K562 (cell line): ENCODE results near the gene UBL7. TPM values are rescaled to one million over a fixed set of nuclear protein-coding genes. Genes with fewer than 3 reads are reported as not detected.

Source experiments
- CBX1 ChIP-seq: sonication (generic); IDR thresholded peaks from 2 replicates; pipeline ENCODE4 v1.6.1; 2016; ENCODE audit warnings: antibody characterized with exemption, low read depth, mild to moderate bottlenecking
- CCNT2 ChIP-seq: IDR thresholded peaks from 2 replicates; pipeline ENCODE4 v1.6.1; 2011; ENCODE audit warnings: borderline replicate concordance, low read depth, mild to moderate bottlenecking, moderate library complexity, mixed read lengths, low read length; ENCODE audit not compliant: insufficient read length; ENCODE audit errors: extremely low read depth
- HINFP ChIP-seq: fragments of 450-650 bp; conservative IDR thresholded peaks from 2 replicates; pipeline ENCODE4 v1.6.1; 2016; ENCODE audit warnings: missing genetic modification characterization, low read depth, mild to moderate bottlenecking, control low read depth, missing compliant biosample characterization
- HIVEP1 ChIP-seq: fragments of 250-450 bp; sonication (Bioruptor Pico); IDR thresholded peaks from 2 replicates; pipeline ENCODE4 v1.4.0; 2020; ENCODE audit warnings: mild to moderate bottlenecking
- HMGN3 ChIP-seq: IDR thresholded peaks from 2 replicates; pipeline ENCODE4 v1.6.1; 2011; ENCODE audit warnings: borderline replicate concordance, low read depth, mild to moderate bottlenecking, mixed read lengths, low read length; ENCODE audit not compliant: insufficient read length; ENCODE audit errors: extremely low read depth
- LEF1 ChIP-seq: fragments of 450-650 bp; IDR thresholded peaks from 2 replicates; pipeline ENCODE4 v1.6.1; 2016; ENCODE audit warnings: mild to moderate bottlenecking
- MBD2 ChIP-seq: sonication (generic); IDR thresholded peaks from 2 replicates; pipeline ENCODE4 v1.6.1; 2016; ENCODE audit warnings: low read depth, borderline replicate concordance
- MCM7 ChIP-seq, 2 experiments: fragments of 450-650 bp; IDR thresholded peaks; 2 replicates each; pipeline ENCODE4 v1.6.1; 2016 to 2018
- NFE2L1 ChIP-seq: fragments of 450-650 bp; IDR thresholded peaks from 2 replicates; pipeline ENCODE4 v1.6.1; 2016; ENCODE audit warnings: missing genetic modification characterization, low read depth, mild to moderate bottlenecking, missing compliant biosample characterization, moderate library complexity, borderline replicate concordance
- PHF20 ChIP-seq: fragments of 450-650 bp; IDR thresholded peaks from 2 replicates; pipeline ENCODE4 v1.6.1; 2018; ENCODE audit not compliant: partially characterized antibody
- SMARCA5 ChIP-seq: fragments of 450-650 bp; IDR thresholded peaks from 2 replicates; pipeline ENCODE4 v1.6.1; 2016
- SP2 ChIP-seq: IDR thresholded peaks from 2 replicates; pipeline ENCODE4 v1.6.1; 2011; ENCODE audit warnings: mild to moderate bottlenecking, low read depth, low read length, moderate library complexity; ENCODE audit not compliant: poor library complexity, severe bottlenecking; ENCODE audit errors: extremely low read depth
- STAT5B ChIP-seq: fragments of 250-450 bp; sonication (Bioruptor Pico); IDR thresholded peaks from 2 replicates; pipeline ENCODE4 v1.8.0; 2021; ENCODE audit warnings: mild to moderate bottlenecking, inconsistent platforms
- SUPT5H ChIP-seq: fragments of 450-650 bp; IDR thresholded peaks from 2 replicates; pipeline ENCODE4 v1.6.1; 2016
- TARDBP ChIP-seq: fragments of 450-650 bp; IDR thresholded peaks from 2 replicates; pipeline ENCODE4 v1.6.1; 2016
- THRB ChIP-seq: fragments of 450-650 bp; formaldehyde crosslinking; conservative IDR thresholded peaks from 2 replicates; pipeline ENCODE4 v1.4.0; 2022; ENCODE audit warnings: mild to moderate bottlenecking, missing genetic modification characterization
- XRCC3 ChIP-seq: fragments of 450-650 bp; IDR thresholded peaks from 2 replicates; pipeline ENCODE4 v1.6.1; 2017; ENCODE audit warnings: mild to moderate bottlenecking, moderate library complexity
- ZC3H11A ChIP-seq: IDR thresholded peaks from 2 replicates; pipeline ENCODE4 v1.6.1; 2012; ENCODE audit warnings: low read depth, low read length, improper control_type of control experiment
- ZNF444 ChIP-seq: fragments of 250-450 bp; sonication (Bioruptor Pico); IDR thresholded peaks from 2 replicates; pipeline ENCODE4 v1.4.0; 2020; ENCODE audit warnings: mild to moderate bottlenecking, moderate library complexity
- ZNF79 ChIP-seq: fragments of 250-450 bp; sonication (Bioruptor Pico); IDR thresholded peaks from 2 replicates; pipeline ENCODE4 v1.4.0; 2020; ENCODE audit warnings: low read depth, mild to moderate bottlenecking, moderate library complexity
- ZZZ3 ChIP-seq: fragments of 450-650 bp; IDR thresholded peaks from 2 replicates; pipeline ENCODE4 v1.6.1; 2016; ENCODE audit warnings: antibody characterized with exemption, mild to moderate bottlenecking, moderate library complexity
- polyA plus RNA-seq, 8 experiments: library from polyadenylated mRNA; depleted of rRNA in 4 of 8; stranded (reverse) in 5 of 8; unstranded in 3 of 8; fragments of >200 nt; fragmentation: Nextera tagmentation in 2 of 8; fragmentation: Illumina TruSeq in 1 of 8; extraction: Ambion mirVana in 2 of 8; extraction: Trizol in 1 of 8; gene quantifications; 2 replicates each; pipeline versions ENCODE4 v1.2.1 to v1.2.3, GENCODE V29; 2011 to 2014; ENCODE audit warnings: inconsistent platforms in 1 of 8, missing spikeins in 1 of 8
- total RNA-seq, 7 experiments: library from RNA; depleted of rRNA in 6 of 7; stranded (reverse); fragments of >200 nt in 6 of 7; fragmentation: Illumina TruSeq in 2 of 7; extraction: Trizol in 2 of 7; gene quantifications; 2 replicates each; pipeline versions ENCODE4 v1.2.1 to v1.2.3, GENCODE V29; 2011 to 2021; ENCODE audit warnings: low replicate concordance in 1 of 7
- TF ChIP-seq, protein P1 (sequence below), 2 experiments: fragments of 450-650 bp; IDR thresholded peaks; 2 replicates each; pipeline ENCODE4 v1.6.1; 2016
- TF ChIP-seq, protein P2 (sequence below): fragments of 250-450 bp; sonication (Bioruptor Pico); IDR thresholded peaks from 2 replicates; pipeline ENCODE4 v1.8.0; 2022; ENCODE audit warnings: inconsistent platforms
- TF ChIP-seq, protein P3 (sequence below): sonication (generic); formaldehyde crosslinking; IDR thresholded peaks from 2 replicates; pipeline ENCODE4 v1.8.0; 2022; ENCODE audit warnings: mild to moderate bottlenecking, missing genetic modification reagents

The UBL7 gene
- total and polyA plus RNA-seq, 9 of the 15 experiments (the other 6 are each of a cell fraction or from before 2014, with no cell fraction given): 19.2 to 63.4 (median 44.9) TPM

DNA sequence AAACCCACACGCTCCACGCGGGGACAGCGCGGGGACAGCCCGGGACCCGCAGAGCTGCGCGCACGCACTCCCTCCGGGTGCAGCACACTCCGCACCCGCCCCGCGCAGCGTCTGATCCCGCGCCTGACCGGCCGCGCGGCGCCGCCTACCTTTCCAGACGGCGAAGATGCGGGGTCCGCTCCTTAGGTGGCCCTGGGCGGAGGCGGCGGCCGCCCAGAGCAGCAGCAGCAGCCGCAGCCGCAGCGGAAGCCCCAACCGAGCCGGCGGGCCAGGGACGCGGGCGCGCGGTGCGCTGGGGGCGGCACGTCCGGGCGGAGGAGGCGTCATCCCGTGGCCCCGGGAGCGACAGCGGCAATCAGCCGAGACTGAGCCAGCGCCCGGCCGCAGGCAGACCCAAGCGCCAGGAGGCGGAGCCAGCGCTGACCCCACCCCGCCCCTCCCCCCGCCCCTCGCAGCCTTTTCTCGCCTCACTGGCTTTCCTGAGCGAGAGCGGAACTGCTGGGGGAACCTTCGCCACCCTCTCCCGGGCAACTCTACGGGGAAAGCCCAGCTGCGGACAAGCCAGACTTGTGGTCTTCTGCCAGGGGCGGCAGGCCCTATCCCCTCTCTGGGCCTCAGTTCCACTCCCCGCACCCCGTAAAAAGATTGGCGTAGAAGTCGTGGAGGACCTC, 27.2 kb downstream of the UBL7 start, which contains the start of gene SEMA7A (continued):
- TF ChIP-seq THRB (CRISPR knock-in tag): no peak
- TF ChIP-seq SUPT5H: peak; percentile 63
- TF ChIP-seq LEF1: no peak
- no peak for TF ChIP-seq MBD2
- no peak for TF ChIP-seq MCM7 (IDR thresholded peaks at IDR 0.05)
- no peak for TF ChIP-seq ZNF79 (CRISPR knock-in tag)
- no peak for TF ChIP-seq ZZZ3
- TF ChIP-seq, protein P1, sequence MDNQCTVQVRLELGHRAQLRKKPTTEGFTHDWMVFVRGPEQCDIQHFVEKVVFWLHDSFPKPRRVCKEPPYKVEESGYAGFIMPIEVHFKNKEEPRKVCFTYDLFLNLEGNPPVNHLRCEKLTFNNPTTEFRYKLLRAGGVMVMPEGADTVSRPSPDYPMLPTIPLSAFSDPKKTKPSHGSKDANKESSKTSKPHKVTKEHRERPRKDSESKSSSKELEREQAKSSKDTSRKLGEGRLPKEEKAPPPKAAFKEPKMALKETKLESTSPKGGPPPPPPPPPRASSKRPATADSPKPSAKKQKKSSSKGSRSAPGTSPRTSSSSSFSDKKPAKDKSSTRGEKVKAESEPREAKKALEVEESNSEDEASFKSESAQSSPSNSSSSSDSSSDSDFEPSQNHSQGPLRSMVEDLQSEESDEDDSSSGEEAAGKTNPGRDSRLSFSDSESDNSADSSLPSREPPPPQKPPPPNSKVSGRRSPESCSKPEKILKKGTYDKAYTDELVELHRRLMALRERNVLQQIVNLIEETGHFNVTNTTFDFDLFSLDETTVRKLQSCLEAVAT (IDR thresholded peaks at IDR 0.05): no peak
- no peak for TF ChIP-seq ZC3H11A
- no peak for TF ChIP-seq HIVEP1 (CRISPR knock-in tag)
- TF ChIP-seq NFE2L1 (tag): no peak
- TF ChIP-seq ZNF444: no peak
- TF ChIP-seq, protein P2, sequence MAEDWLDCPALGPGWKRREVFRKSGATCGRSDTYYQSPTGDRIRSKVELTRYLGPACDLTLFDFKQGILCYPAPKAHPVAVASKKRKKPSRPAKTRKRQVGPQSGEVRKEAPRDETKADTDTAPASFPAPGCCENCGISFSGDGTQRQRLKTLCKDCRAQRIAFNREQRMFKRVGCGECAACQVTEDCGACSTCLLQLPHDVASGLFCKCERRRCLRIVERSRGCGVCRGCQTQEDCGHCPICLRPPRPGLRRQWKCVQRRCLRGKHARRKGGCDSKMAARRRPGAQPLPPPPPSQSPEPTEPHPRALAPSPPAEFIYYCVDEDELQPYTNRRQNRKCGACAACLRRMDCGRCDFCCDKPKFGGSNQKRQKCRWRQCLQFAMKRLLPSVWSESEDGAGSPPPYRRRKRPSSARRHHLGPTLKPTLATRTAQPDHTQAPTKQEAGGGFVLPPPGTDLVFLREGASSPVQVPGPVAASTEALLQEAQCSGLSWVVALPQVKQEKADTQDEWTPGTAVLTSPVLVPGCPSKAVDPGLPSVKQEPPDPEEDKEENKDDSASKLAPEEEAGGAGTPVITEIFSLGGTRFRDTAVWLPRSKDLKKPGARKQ (CRISPR knock-in tag): no peak
- TF ChIP-seq TARDBP: no peak
- TF ChIP-seq STAT5B (CRISPR knock-in tag): no peak
- TF ChIP-seq HINFP (tag): no peak
- no peak for TF ChIP-seq PHF20
- TF ChIP-seq, protein P3, sequence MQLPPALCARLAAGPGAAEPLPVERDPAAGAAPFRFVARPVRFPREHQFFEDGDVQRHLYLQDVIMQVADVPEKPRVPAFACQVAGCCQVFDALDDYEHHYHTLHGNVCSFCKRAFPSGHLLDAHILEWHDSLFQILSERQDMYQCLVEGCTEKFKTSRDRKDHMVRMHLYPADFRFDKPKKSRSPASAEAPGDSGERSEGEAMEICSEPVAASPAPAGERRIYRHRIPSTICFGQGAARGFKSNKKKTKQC (CRISPR knock-in tag): no peak
- no peak for TF ChIP-seq XRCC3
- no peak for TF ChIP-seq CBX1
- no peak for TF ChIP-seq SP2
- TF ChIP-seq CCNT2: peak; percentile 63
- TF ChIP-seq SMARCA5: no peak
- peak; percentile 69 for TF ChIP-seq HMGN3
